ENCODE data around the gene MYO18A. TPM values are rescaled to one million over a fixed set of nuclear protein-coding genes. Genes with fewer than 3 reads are reported as not detected.

MYO18A gene
- total RNA-seq, 4 donors from 2014 or later = 526 to 1,058 (median 835) TPM

GRCh38 chr17:29050176-29050575 lies 130.0 kb downstream of the MYO18A start:
- in situ Hi-C loops (cut with MboI; ENCODE audit: low sequenced_read_pairs in 4 of 4) = no loop called here
- DNase-seq = no peak
- Histone ChIP-seq H3K9me3 (no peaks in the 10 kb centered on the region), H3K4me3 (no peak overlapping the region), H3K36me3 (no peaks in the 10 kb centered on the region), H3K27ac (no peak overlapping the region), H3K4me1 (no peaks in the 10 kb centered on the region), H3K27me3 (peaks cover 0 to 4% (median 0%) of the 10 kb centered on the region in 3 donors)
- intact Hi-C loops (cut with DNase I; ENCODE audit: low total_unique reads) = no loop called here
- TF ChIP-seq CTCF (IDR thresholded peaks at IDR 0.05 in 4 of 5, conservative IDR thresholded peaks at IDR 0.05 in 1 of 5) (no peak), POLR2A (IDR thresholded peaks at IDR 0.05) (no peak)
- ATAC-seq = no peak

GRCh38 chr17:29049541-29050145 lies 130.6 kb downstream of the MYO18A start:
- Histone ChIP-seq H3K4me1 (no peaks in the 10 kb centered on the region), H3K36me3 (no peaks in the 10 kb centered on the region), H3K9me3 (no peaks in the 10 kb centered on the region), H3K27ac (no peak overlapping the region), H3K4me3 (no peak overlapping the region), H3K27me3 (peaks cover 0 to 4% (median 0%) of the 10 kb centered on the region in 3 donors)
- intact Hi-C loops (cut with DNase I; ENCODE audit: low total_unique reads) (no loop called here), in situ Hi-C loops (cut with MboI; ENCODE audit: low sequenced_read_pairs in 4 of 4) (no loop called here)
- ATAC-seq (no peak), DNase-seq (no peak)
- no peak for TF ChIP-seq CTCF (IDR thresholded peaks at IDR 0.05 in 4 of 5, conservative IDR thresholded peaks at IDR 0.05 in 1 of 5)
- TF ChIP-seq POLR2A (IDR thresholded peaks at IDR 0.05) = no peak

- H3K4me3 ChIP-seq = no peak overlapping the region
- no peak overlapping the region for H3K27ac ChIP-seq
- H3K4me1 ChIP-seq = no peaks in the 10 kb centered on the region
- H3K9me3 ChIP-seq = no peaks in the 10 kb centered on the region
- TF ChIP-seq CTCF (IDR thresholded peaks at IDR 0.05 in 4 of 5, conservative IDR thresholded peaks at IDR 0.05 in 1 of 5) (no peak), POLR2A (IDR thresholded peaks at IDR 0.05) (no peak)
- peaks cover 0 to 4% (median 0%) of the 10 kb centered on the region in 3 donors for H3K27me3 ChIP-seq
- DNase-seq (no peak), ATAC-seq (no peak)
- intact Hi-C loops (cut with DNase I; ENCODE audit: low total_unique reads) (no loop called here), in situ Hi-C loops (cut with MboI; ENCODE audit: low sequenced_read_pairs in 4 of 4) (no loop called here)
- H3K36me3 ChIP-seq = no peaks in the 10 kb centered on the region
Observed at GRCh38 chr17:29048440-29049368, 131.5 kb downstream of the MYO18A start.

GRCh38 chr17:29046473-29046839 lies 133.7 kb downstream of the MYO18A start:
- no peak for DNase-seq
- TF ChIP-seq CTCF (IDR thresholded peaks at IDR 0.05 in 4 of 5, conservative IDR thresholded peaks at IDR 0.05 in 1 of 5) (no peak), POLR2A (IDR thresholded peaks at IDR 0.05) (no peak)
- Histone ChIP-seq H3K9me3 (no peaks in the 10 kb centered on the region), H3K27ac (no peak overlapping the region), H3K4me1 (peaks cover 0 to 4% of the 10 kb centered on the region in 2 donors), H3K27me3 (peaks cover 0 to 4% (median 0%) of the 10 kb centered on the region in 3 donors), H3K36me3 (no peaks in the 10 kb centered on the region), H3K4me3 (no peak overlapping the region)
- ATAC-seq = no peak
- intact Hi-C loops (cut with DNase I; ENCODE audit: low total_unique reads) (no loop called here), in situ Hi-C loops (cut with MboI; ENCODE audit: low sequenced_read_pairs in 4 of 4) (no loop called here)

Data from gastrocnemius medialis (tissue), 4 donors.